A549 (cell line): ENCODE data around the gene PLA2G4B.

Experiments used
- CEBPB ChIP-seq, 2 experiments: fragments of >200 bp in 1 of 2; sonication (Bioruptor Twin) in 1 of 2; formaldehyde crosslinking in 1 of 2; IDR thresholded peaks; 2 replicates each; pipeline ENCODE4 v1.6.1; 2012 to 2016
- CHD4 ChIP-seq: fragments of 200-600 bp; sonication (generic); IDR thresholded peaks from 2 replicates; pipeline ENCODE4 v1.6.1; 2016; ENCODE audit warnings: antibody characterized with exemption, mild to moderate bottlenecking, borderline replicate concordance
- EP300 ChIP-seq, 2 experiments: fragments of >200 bp; sonication (Bioruptor Twin); formaldehyde crosslinking; IDR thresholded peaks; 2 replicates in 1 of 2; 3 replicates in 1 of 2; pipeline ENCODE4 v1.6.1; 2016 to 2017
- FOSL2 ChIP-seq, 2 experiments: fragments of 450-650 bp in 1 of 2; fragments of >200 bp in 1 of 2; sonication (Bioruptor Twin) in 1 of 2; formaldehyde crosslinking; IDR thresholded peaks; 2 replicates each; pipeline versions ENCODE4 v1.5.0 to v1.6.1; 2016 to 2020; ENCODE audit warnings: mild to moderate bottlenecking in 1 of 2, moderate library complexity in 1 of 2
- JUN ChIP-seq, 2 experiments: fragments of >200 bp; sonication (Bioruptor Twin); formaldehyde crosslinking; IDR thresholded peaks; 2 replicates in 1 of 2; 3 replicates in 1 of 2; pipeline ENCODE4 v1.6.1; 2016 to 2017
- MAZ ChIP-seq: fragments of 150-350 bp; IDR thresholded peaks from 2 replicates; pipeline ENCODE4 v1.6.1; 2014; ENCODE audit warnings: antibody characterized with exemption, low read depth, low read length, borderline replicate concordance
- POLR2A ChIP-seq: IDR thresholded peaks from 2 replicates; pipeline ENCODE4 v1.6.1; 2012; ENCODE audit warnings: mild to moderate bottlenecking, low read length
- RAD21 ChIP-seq, 2 experiments: fragments of >200 bp in 1 of 2; sonication (Bioruptor Twin) in 1 of 2; formaldehyde crosslinking in 1 of 2; IDR thresholded peaks in 1 of 2; conservative IDR thresholded peaks in 1 of 2; 2 replicates in 1 of 2; 3 replicates in 1 of 2; pipeline ENCODE4 v1.6.1; 2012 to 2018; ENCODE audit warnings: inconsistent platforms in 1 of 2
- ZFP36 ChIP-seq: fragments of 450-650 bp; IDR thresholded peaks from 2 replicates; pipeline ENCODE4 v1.6.1; 2014; ENCODE audit warnings: borderline replicate concordance; ENCODE audit not compliant: partially characterized antibody
- TF ChIP-seq, protein P1 (sequence below): fragments of >200 bp; sonication (Bioruptor Twin); formaldehyde crosslinking; IDR thresholded peaks from 3 replicates; pipeline ENCODE4 v1.5.1; 2016
- TF ChIP-seq, protein P2 (sequence below): fragments of 250-450 bp; sonication (Bioruptor Pico); IDR thresholded peaks from 2 replicates; pipeline ENCODE4 v1.5.0; 2021; ENCODE audit warnings: mild to moderate bottlenecking, moderate library complexity, borderline replicate concordance
- TF ChIP-seq, protein P3 (sequence below): IDR thresholded peaks from 2 replicates; pipeline ENCODE4 v1.6.1; 2012
- TF ChIP-seq, protein P4 (sequence below): fragments of >200 bp; sonication (Bioruptor Twin); formaldehyde crosslinking; IDR thresholded peaks from 3 replicates; pipeline ENCODE4 v1.6.1; 2016

DNA sequence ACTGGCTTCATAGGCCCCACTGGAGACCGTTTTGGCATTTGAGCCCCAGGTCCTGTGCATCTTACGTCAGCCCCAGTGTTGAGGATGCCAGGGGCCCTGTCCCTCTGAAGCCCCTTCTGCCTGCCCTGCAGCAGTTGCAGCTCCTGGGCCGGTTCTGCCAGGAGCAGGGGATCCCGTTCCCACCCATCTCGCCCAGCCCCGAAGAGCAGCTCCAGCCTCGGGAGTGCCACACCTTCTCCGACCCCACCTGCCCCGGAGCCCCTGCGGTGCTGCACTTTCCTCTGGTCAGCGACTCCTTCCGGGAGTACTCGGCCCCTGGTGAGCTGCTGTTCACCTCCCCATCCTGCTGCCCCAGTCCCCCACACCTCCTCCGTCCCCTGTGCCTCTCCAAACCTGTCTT, 8.6 kb downstream of the PLA2G4B start:
- TF ChIP-seq, protein P1, sequence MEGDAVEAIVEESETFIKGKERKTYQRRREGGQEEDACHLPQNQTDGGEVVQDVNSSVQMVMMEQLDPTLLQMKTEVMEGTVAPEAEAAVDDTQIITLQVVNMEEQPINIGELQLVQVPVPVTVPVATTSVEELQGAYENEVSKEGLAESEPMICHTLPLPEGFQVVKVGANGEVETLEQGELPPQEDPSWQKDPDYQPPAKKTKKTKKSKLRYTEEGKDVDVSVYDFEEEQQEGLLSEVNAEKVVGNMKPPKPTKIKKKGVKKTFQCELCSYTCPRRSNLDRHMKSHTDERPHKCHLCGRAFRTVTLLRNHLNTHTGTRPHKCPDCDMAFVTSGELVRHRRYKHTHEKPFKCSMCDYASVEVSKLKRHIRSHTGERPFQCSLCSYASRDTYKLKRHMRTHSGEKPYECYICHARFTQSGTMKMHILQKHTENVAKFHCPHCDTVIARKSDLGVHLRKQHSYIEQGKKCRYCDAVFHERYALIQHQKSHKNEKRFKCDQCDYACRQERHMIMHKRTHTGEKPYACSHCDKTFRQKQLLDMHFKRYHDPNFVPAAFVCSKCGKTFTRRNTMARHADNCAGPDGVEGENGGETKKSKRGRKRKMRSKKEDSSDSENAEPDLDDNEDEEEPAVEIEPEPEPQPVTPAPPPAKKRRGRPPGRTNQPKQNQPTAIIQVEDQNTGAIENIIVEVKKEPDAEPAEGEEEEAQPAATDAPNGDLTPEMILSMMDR = no peak
- TF ChIP-seq, protein P2, sequence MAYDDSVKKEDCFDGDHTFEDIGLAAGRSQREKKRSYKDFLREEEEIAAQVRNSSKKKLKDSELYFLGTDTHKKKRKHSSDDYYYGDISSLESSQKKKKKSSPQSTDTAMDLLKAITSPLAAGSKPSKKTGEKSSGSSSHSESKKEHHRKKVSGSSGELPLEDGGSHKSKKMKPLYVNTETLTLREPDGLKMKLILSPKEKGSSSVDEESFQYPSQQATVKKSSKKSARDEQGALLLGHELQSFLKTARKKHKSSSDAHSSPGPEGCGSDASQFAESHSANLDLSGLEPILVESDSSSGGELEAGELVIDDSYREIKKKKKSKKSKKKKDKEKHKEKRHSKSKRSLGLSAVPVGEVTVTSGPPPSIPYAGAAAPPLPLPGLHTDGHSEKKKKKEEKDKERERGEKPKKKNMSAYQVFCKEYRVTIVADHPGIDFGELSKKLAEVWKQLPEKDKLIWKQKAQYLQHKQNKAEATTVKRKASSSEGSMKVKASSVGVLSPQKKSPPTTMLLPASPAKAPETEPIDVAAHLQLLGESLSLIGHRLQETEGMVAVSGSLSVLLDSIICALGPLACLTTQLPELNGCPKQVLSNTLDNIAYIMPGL = no peak
- TF ChIP-seq CEBPB (IDR thresholded peaks at IDR 0.05) (no peak), RAD21 (conservative IDR thresholded peaks at IDR 0.05 in 1 of 2, IDR thresholded peaks at IDR 0.05 in 1 of 2) (no peak), POLR2A (no peak), MAZ (no peak), JUN (IDR thresholded peaks at IDR 0.05) (no peak), FOSL2 (IDR thresholded peaks at IDR 0.05) (no peak), FOSL2 (CRISPR knock-in tag; IDR thresholded peaks at IDR 0.05) (no peak), CHD4 (no peak), ZFP36 (no peak), EP300 (IDR thresholded peaks at IDR 0.05) (no peak)
- TF ChIP-seq, protein P3, sequence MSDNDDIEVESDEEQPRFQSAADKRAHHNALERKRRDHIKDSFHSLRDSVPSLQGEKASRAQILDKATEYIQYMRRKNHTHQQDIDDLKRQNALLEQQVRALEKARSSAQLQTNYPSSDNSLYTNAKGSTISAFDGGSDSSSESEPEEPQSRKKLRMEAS = no peak
- TF ChIP-seq, protein P4, sequence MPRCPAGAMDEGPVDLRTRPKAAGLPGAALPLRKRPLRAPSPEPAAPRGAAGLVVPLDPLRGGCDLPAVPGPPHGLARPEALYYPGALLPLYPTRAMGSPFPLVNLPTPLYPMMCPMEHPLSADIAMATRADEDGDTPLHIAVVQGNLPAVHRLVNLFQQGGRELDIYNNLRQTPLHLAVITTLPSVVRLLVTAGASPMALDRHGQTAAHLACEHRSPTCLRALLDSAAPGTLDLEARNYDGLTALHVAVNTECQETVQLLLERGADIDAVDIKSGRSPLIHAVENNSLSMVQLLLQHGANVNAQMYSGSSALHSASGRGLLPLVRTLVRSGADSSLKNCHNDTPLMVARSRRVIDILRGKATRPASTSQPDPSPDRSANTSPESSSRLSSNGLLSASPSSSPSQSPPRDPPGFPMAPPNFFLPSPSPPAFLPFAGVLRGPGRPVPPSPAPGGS = no peak
